GM12891 (cell line): ENCODE measurements around the gene AGBL3.

Experiments
- POLR2A ChIP-seq: IDR thresholded peaks from 2 replicates; pipeline ENCODE4 v1.6.1; 2011; ENCODE audit warnings: low read depth, low read length, control low read depth
- POLR2AphosphoS5 ChIP-seq: IDR thresholded peaks from 2 replicates; pipeline ENCODE4 v1.6.1; 2011; ENCODE audit warnings: low read depth, low read length, control low read depth
- SPI1 ChIP-seq: IDR thresholded peaks from 2 replicates; pipeline ENCODE4 v1.6.1; 2011; ENCODE audit warnings: low read depth, low read length, control low read depth
- TAF1 ChIP-seq: IDR thresholded peaks from 2 replicates; pipeline ENCODE4 v1.6.1; 2011; ENCODE audit warnings: low read depth, low read length, control low read depth

DNA sequence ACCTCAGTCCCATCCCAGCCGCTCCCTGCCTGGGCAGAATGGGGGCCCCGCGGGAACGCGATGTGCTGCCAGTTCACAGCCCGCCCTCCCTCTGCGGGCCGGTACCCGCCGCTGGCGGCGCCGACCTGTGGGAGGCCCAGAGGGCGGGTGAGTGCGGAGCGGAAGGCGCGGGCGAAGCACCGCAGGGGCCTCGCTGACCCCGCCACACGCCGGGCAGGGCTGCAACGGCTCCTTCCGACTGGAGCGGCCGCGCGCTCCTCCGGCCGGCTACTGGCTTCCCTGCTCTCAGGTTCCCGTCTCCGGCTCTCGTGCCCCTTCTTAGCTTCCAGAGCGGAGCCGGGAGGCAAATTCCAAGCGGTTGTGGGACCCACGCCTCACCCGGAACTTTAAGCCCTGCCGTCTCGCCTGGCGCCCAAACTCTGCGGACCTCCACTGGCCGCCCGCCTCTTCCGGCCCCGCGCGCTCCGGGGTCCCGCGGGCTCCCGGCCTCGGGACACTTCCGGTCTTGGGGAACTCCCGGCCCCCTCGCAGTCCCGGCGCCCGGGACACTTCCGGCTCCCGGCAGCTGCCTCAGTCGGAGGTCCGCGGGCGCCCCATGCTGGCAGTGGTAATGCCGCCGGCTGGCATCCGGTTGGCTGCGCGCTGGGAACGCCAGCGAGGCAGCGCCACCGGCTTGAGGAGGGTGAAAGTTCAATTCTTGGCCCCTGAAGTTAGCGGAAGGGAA is 184.1 kb downstream of the AGBL3 start, which contains the start of gene CYREN:
- TF ChIP-seq POLR2AphosphoS5, result peak; percentile 58
- TF ChIP-seq SPI1, result no peak
- peak; percentile 40; the same call in 1 of the 2 replicates for TF ChIP-seq TAF1
- TF ChIP-seq POLR2A, result peak; percentile 53
